GM08714 (cell line): ENCODE measurements around the gene SUSD5.
"Not testable (repeated sequence)": the region's sequence is repeated elsewhere in the genome, so short reads cannot be mapped to it uniquely, and the experiment has no call there.

ENCODE experiments used
- H3K4me3 ChIP-seq: fragments of 200-500 bp; sonication (Bioruptor generic); 2 replicates; pipeline ENCODE4 v1.5.1; 2014; ENCODE audit warnings: mild to moderate bottlenecking, low read length, inconsistent platforms
- ZNF274 ChIP-seq: IDR thresholded peaks from 2 replicates; pipeline ENCODE4 v1.6.1; 2012; ENCODE audit warnings: mild to moderate bottlenecking, low read depth, low read length

The SUSD5 gene

GRCh38 chr3:33128706-33129105 lies 89.9 kb downstream of the SUSD5 start:
- no peak for TF ChIP-seq ZNF274
- no peak overlapping the region for H3K4me3 ChIP-seq

- TF ChIP-seq ZNF274 = no peak
- no peak overlapping the region for H3K4me3 ChIP-seq
Measured at GRCh38 chr3:33125840-33126239, 92.8 kb downstream of the SUSD5 start.

GRCh38 chr3:33124638-33125037 lies 94.0 kb downstream of the SUSD5 start:
- H3K4me3 ChIP-seq = no peak overlapping the region
- TF ChIP-seq ZNF274 = no peak

- no peak for TF ChIP-seq ZNF274
- no peak overlapping the region for H3K4me3 ChIP-seq
Measured at GRCh38 chr3:33122991-33123390, 95.6 kb downstream of the SUSD5 start.

GRCh38 chr3:33119891-33120290 lies 98.7 kb downstream of the SUSD5 start:
- H3K4me3 ChIP-seq = no peak overlapping the region
- TF ChIP-seq ZNF274 = no peak

GRCh38 chr3:33117461-33117860 lies 101.1 kb downstream of the SUSD5 start:
- no peak for TF ChIP-seq ZNF274
- H3K4me3 ChIP-seq = no peak overlapping the region

- peak overlapping the region; percentile 80 for H3K4me3 ChIP-seq
- no peak for TF ChIP-seq ZNF274
Measured at GRCh38 chr3:33115024-33115768, 103.4 kb downstream of the SUSD5 start.

GRCh38 chr3:33114622-33115023 lies 104.0 kb downstream of the SUSD5 start:
- peak overlapping the region; percentile 80; the same call in 1 of the 2 replicates for H3K4me3 ChIP-seq

GRCh38 chr3:33113772-33114621 lies 104.6 kb downstream of the SUSD5 start, which contains the start of gene CRTAP:
Gene CRTAP, plus strand, starts transcription at chr3:33114014. Its CDS starts 64 bp downstream, at chr3:33114078.
- no peak for TF ChIP-seq ZNF274
- H3K4me3 ChIP-seq = peak within 1 kb of the TSS; percentile 80

More at GRCh38 chr3:33114622-33115023, 104.0 kb downstream of the SUSD5 start:
- no peak for TF ChIP-seq ZNF274

GRCh38 chr3:33111581-33111980 lies 107.0 kb downstream of the SUSD5 start:
- TF ChIP-seq ZNF274 = no peak
- H3K4me3 ChIP-seq = no peak overlapping the region

- H3K4me3 ChIP-seq = not testable (repeated sequence)
Measured at GRCh38 chr3:33106854-33107253, 111.8 kb downstream of the SUSD5 start.

GRCh38 chr3:33105341-33105948 lies 113.2 kb downstream of the SUSD5 start:
- no peak overlapping the region for H3K4me3 ChIP-seq
- no peak for TF ChIP-seq ZNF274

- H3K4me3 ChIP-seq = no peak overlapping the region
- no peak for TF ChIP-seq ZNF274
Measured at GRCh38 chr3:33104803-33105202, 113.8 kb downstream of the SUSD5 start.

GRCh38 chr3:33103480-33103879 lies 115.1 kb downstream of the SUSD5 start:
- H3K4me3 ChIP-seq = no peak overlapping the region
- no peak for TF ChIP-seq ZNF274
